ENCODE measurements around the gene PPARG. TPM values are rescaled to one million over a fixed set of nuclear protein-coding genes. Genes with fewer than 3 reads are reported as not detected.

The PPARG gene
- total RNA-seq, 1 donor from 2014 or later, result 28.5 TPM

DNA sequence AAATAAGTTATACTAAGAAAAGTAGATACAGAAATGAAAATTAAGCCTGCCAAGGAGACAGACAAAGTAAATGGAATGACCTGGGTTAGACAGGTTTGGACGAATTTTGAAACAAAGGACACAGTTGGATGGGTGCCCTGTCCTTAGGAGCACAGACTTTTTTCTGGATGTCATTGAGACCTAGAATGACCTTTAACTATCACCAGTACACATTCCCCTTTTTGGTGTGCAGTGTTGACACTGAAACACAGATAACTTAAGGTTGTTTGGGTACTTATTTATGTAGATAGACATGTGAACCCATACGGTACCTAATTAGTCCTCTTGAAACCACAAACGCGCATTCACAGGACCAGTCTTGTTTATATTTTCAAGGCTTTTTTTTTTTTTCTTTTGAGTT lies 86.7 kb downstream of the PPARG start:
- no peak for DNase-seq (ENCODE audit: extremely low spot score in 2 of 2)
- Histone ChIP-seq H3K36me3 (no peaks in the 10 kb centered on the region), H3K27ac (no peak overlapping the region), H3K9me3 (no peaks in the 10 kb centered on the region), H3K4me1 (peaks cover 25% of the 10 kb centered on the region), H3K27me3 (no peaks in the 10 kb centered on the region), H3K4me3 (no peak overlapping the region)
- intact Hi-C loops (cut with DNase I), result no loop called here
- TF ChIP-seq, protein P1, sequence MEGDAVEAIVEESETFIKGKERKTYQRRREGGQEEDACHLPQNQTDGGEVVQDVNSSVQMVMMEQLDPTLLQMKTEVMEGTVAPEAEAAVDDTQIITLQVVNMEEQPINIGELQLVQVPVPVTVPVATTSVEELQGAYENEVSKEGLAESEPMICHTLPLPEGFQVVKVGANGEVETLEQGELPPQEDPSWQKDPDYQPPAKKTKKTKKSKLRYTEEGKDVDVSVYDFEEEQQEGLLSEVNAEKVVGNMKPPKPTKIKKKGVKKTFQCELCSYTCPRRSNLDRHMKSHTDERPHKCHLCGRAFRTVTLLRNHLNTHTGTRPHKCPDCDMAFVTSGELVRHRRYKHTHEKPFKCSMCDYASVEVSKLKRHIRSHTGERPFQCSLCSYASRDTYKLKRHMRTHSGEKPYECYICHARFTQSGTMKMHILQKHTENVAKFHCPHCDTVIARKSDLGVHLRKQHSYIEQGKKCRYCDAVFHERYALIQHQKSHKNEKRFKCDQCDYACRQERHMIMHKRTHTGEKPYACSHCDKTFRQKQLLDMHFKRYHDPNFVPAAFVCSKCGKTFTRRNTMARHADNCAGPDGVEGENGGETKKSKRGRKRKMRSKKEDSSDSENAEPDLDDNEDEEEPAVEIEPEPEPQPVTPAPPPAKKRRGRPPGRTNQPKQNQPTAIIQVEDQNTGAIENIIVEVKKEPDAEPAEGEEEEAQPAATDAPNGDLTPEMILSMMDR (IDR thresholded peaks at IDR 0.05), result no peak
- no peak for TF ChIP-seq POLR2AphosphoS5 (IDR thresholded peaks at IDR 0.05; ENCODE audit: insufficient read depth in 1 of 2, low read depth in 1 of 2)
- no peak for TF ChIP-seq POLR2A (IDR thresholded peaks at IDR 0.05)

DNA sequence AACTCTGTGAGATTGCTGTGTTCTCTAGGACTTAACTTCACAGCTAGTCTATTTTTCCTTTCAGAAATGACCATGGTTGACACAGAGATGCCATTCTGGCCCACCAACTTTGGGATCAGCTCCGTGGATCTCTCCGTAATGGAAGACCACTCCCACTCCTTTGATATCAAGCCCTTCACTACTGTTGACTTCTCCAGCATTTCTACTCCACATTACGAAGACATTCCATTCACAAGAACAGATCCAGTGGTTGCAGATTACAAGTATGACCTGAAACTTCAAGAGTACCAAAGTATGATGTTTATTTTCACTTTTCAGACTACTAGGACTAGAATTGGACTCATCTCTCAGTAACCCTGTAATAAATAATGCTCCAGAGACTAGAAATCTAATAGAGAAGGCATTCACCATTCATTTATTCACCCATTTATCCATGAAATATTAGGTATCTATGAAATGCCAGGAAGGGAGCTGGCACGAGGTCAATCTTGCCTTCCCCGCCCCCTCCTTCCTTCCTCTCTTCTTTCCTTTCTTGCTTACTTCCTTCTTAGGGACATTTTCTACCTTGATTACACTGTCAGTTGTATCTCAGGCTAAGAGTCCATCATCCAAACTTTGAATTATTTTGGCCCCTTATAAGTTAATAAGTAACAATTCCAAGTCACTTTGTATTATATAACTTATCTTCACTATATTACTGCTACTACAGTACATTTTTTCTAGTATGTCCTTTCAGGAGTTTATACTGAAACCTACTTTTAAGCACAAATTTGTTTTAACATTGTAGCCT lies 91.0 kb downstream of the PPARG start:
- Histone ChIP-seq H3K4me1 (peaks cover 14% of the 10 kb centered on the region), H3K27ac (no peak overlapping the region), H3K27me3 (no peaks in the 10 kb centered on the region), H3K4me3 (no peak overlapping the region), H3K36me3 (no peaks in the 10 kb centered on the region), H3K9me3 (no peaks in the 10 kb centered on the region)
- intact Hi-C loops (cut with DNase I), result no loop called here
- TF ChIP-seq POLR2AphosphoS5 (IDR thresholded peaks at IDR 0.05; ENCODE audit: insufficient read depth in 1 of 2, low read depth in 1 of 2), result no peak
- TF ChIP-seq POLR2A (IDR thresholded peaks at IDR 0.05), result no peak
- TF ChIP-seq, protein P1 (IDR thresholded peaks at IDR 0.05), result no peak
- DNase-seq (ENCODE audit: extremely low spot score in 2 of 2), result no peak

DNA sequence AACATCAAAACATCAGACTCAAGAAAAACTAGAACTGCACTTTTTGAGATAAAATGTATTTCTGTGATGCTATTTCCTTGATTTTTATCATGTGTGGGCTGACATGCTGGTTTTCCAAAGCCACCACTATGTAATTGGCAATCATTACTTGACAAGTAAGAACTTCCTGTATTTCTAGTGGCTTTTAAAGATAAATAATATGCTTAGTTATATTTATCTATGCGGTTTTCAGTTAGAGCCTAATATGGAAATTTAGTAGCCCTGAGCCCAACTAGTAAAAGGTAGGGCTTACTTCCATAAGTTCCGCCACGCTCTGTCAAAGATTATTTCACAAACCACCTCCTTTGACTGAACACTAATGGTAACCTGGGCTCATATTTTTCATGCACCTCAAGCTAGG lies 91.6 kb downstream of the PPARG start:
- no peak for DNase-seq (ENCODE audit: extremely low spot score in 2 of 2)
- H3K9me3 ChIP-seq, result no peaks in the 10 kb centered on the region
- intact Hi-C loops (cut with DNase I), result no loop called here
- H3K4me3 ChIP-seq, result no peak overlapping the region
- H3K27ac ChIP-seq, result no peak overlapping the region
- TF ChIP-seq POLR2A (IDR thresholded peaks at IDR 0.05) (no peak), POLR2AphosphoS5 (IDR thresholded peaks at IDR 0.05; ENCODE audit: insufficient read depth in 1 of 2, low read depth in 1 of 2) (no peak)
- TF ChIP-seq, protein P1 (IDR thresholded peaks at IDR 0.05), result no peak
- H3K27me3 ChIP-seq, result no peaks in the 10 kb centered on the region
- H3K36me3 ChIP-seq, result no peaks in the 10 kb centered on the region
- peaks cover 14% of the 10 kb centered on the region for H3K4me1 ChIP-seq

DNA sequence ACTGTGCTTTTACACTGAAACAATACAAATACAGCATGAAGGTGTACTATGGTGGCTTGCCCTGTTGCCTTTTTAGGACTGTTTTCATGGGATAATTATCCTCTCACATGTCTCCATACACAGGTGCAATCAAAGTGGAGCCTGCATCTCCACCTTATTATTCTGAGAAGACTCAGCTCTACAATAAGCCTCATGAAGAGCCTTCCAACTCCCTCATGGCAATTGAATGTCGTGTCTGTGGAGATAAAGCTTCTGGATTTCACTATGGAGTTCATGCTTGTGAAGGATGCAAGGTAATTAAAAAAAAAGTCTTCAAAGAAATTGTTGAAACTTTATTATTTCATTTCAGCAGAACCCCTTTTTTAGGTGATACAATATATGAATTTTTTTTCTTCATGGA lies 92.3 kb downstream of the PPARG start:
- no peak for DNase-seq (ENCODE audit: extremely low spot score in 2 of 2)
- intact Hi-C loops (cut with DNase I), result no loop called here
- Histone ChIP-seq H3K36me3 (no peaks in the 10 kb centered on the region), H3K27me3 (no peaks in the 10 kb centered on the region), H3K27ac (no peak overlapping the region), H3K4me3 (no peak overlapping the region), H3K4me1 (peaks cover 14% of the 10 kb centered on the region), H3K9me3 (no peaks in the 10 kb centered on the region)
- TF ChIP-seq POLR2A (IDR thresholded peaks at IDR 0.05) (no peak), POLR2AphosphoS5 (IDR thresholded peaks at IDR 0.05; ENCODE audit: insufficient read depth in 1 of 2, low read depth in 1 of 2) (no peak)
- TF ChIP-seq, protein P1 (IDR thresholded peaks at IDR 0.05), result no peak

DNA sequence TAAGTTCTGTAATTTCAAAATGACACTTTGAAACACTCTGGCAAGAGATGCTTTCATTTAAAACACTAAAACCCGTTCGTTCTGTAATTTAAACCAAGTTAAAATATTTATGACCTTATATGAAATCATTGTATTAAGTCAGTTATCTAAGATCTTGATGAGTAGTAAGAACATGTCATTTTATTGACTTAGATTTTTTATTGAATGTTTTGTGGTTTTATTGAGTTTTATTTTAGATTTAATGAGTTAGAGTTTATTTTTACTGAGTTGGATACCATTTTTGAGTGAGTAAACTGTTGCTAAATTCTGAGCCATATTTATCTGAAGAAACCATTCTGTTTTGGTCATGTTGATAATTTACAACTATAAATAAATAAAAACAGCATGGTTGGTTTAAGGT lies 94.3 kb downstream of the PPARG start:
- H3K4me1 ChIP-seq, result peaks cover 14% of the 10 kb centered on the region
- no peak for DNase-seq (ENCODE audit: extremely low spot score in 2 of 2)
- intact Hi-C loops (cut with DNase I), result no loop called here
- no peaks in the 10 kb centered on the region for H3K9me3 ChIP-seq
- TF ChIP-seq POLR2AphosphoS5 (IDR thresholded peaks at IDR 0.05; ENCODE audit: insufficient read depth in 1 of 2, low read depth in 1 of 2), result peak in 1 of 2 donors; percentile 53
- TF ChIP-seq, protein P1 (IDR thresholded peaks at IDR 0.05), result no peak
- no peaks in the 10 kb centered on the region for H3K36me3 ChIP-seq
- no peak overlapping the region for H3K27ac ChIP-seq
- no peaks in the 10 kb centered on the region for H3K27me3 ChIP-seq
- H3K4me3 ChIP-seq, result no peak overlapping the region

Data from vagina (tissue), 2 donors.